Type B pancreatic cell (in vitro differentiated cells): ENCODE results near the gene CRYZL1. TPM values are rescaled to one million over a fixed set of nuclear protein-coding genes. Genes with fewer than 3 reads are reported as not detected.

Experiments
- DNase-seq: peaks from one replicate; pipeline ENCODE4 v3.0.0; 2021; ENCODE audit warnings: mixed read lengths; ENCODE audit not compliant: unreplicated experiment; ENCODE audit errors: extremely low spot score
- H3K27ac Mint-ChIP-seq: 2 replicates; pipeline ENCODE4 v1.8.0; 2021; ENCODE audit warnings: mild to moderate bottlenecking, mixed read lengths
- H3K27me3 Mint-ChIP-seq: 2 replicates; pipeline ENCODE4 v1.8.0; 2021; ENCODE audit warnings: mixed read lengths
- H3K36me3 Mint-ChIP-seq: 2 replicates; pipeline ENCODE4 v1.8.0; 2021; ENCODE audit warnings: mixed read lengths
- H3K4me1 Mint-ChIP-seq: one replicate; pipeline ENCODE4 v1.8.0; 2021; ENCODE audit warnings: mixed read lengths; ENCODE audit not compliant: unreplicated experiment
- H3K4me3 Mint-ChIP-seq: 2 replicates; pipeline ENCODE4 v1.8.0; 2021; ENCODE audit warnings: mild to moderate bottlenecking, mixed read lengths
- H3K9me3 Mint-ChIP-seq: 2 replicates; pipeline ENCODE4 v1.8.0; 2021; ENCODE audit warnings: mixed read lengths
- total RNA-seq: library from RNA; stranded (reverse); gene quantifications from 2 replicates; pipeline ENCODE4 v1.2.1, GENCODE V29; 2021; ENCODE audit warnings: low replicate concordance
- TF ChIP-seq, protein P1 (sequence below): fragments of 200-600 bp; sonication (generic); conservative IDR thresholded peaks from 2 replicates; pipeline ENCODE4 v1.5.0; 2021; ENCODE audit warnings: antibody characterized with exemption, mild to moderate bottlenecking

CRYZL1 gene
- total RNA-seq, 1 donor from 2014 or later = 50.4 TPM

- Mint-ChIP-seq H3K9me3 (no peaks in the 10 kb centered on the region), H3K4me3 (no peak overlapping the region), H3K4me1 (no peaks in the 10 kb centered on the region)
Measured at GRCh38 chr21:33567914-33568313, 73.6 kb downstream of the CRYZL1 start.

DNA sequence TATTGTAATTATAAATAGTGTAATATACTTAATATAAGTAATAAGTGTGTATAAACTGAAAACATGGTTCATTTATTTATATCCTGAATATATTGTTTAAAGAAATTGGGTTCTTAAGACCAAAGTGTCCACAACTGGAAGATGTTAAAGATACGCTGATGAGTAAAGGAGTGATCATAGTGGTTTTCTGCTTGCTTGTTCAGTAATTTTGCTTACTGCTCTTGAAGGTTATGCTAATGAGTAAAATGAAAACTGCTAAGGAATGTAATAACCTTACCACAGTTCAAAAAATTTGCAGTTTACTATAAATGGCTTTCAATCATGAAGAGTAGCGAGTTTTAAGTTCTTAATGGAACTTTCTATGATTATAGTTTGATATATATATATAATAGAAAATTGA lies 75.0 kb downstream of the CRYZL1 start:
- TF ChIP-seq, protein P1, sequence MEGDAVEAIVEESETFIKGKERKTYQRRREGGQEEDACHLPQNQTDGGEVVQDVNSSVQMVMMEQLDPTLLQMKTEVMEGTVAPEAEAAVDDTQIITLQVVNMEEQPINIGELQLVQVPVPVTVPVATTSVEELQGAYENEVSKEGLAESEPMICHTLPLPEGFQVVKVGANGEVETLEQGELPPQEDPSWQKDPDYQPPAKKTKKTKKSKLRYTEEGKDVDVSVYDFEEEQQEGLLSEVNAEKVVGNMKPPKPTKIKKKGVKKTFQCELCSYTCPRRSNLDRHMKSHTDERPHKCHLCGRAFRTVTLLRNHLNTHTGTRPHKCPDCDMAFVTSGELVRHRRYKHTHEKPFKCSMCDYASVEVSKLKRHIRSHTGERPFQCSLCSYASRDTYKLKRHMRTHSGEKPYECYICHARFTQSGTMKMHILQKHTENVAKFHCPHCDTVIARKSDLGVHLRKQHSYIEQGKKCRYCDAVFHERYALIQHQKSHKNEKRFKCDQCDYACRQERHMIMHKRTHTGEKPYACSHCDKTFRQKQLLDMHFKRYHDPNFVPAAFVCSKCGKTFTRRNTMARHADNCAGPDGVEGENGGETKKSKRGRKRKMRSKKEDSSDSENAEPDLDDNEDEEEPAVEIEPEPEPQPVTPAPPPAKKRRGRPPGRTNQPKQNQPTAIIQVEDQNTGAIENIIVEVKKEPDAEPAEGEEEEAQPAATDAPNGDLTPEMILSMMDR = no peak
- Mint-ChIP-seq H3K4me3 (no peak overlapping the region), H3K9me3 (no peaks in the 10 kb centered on the region), H3K27me3 (no peaks in the 10 kb centered on the region), H3K4me1 (no peaks in the 10 kb centered on the region), H3K27ac (no peak overlapping the region), H3K36me3 (peaks cover 25% of the 10 kb centered on the region)
- no peak for DNase-seq

More at GRCh38 chr21:33567914-33568313, 73.6 kb downstream of the CRYZL1 start:
- Mint-ChIP-seq H3K27me3 (no peaks in the 10 kb centered on the region), H3K36me3 (peaks cover 23% of the 10 kb centered on the region), H3K27ac (no peak overlapping the region)
- TF ChIP-seq, protein P1 = no peak
- DNase-seq = no peak

DNA sequence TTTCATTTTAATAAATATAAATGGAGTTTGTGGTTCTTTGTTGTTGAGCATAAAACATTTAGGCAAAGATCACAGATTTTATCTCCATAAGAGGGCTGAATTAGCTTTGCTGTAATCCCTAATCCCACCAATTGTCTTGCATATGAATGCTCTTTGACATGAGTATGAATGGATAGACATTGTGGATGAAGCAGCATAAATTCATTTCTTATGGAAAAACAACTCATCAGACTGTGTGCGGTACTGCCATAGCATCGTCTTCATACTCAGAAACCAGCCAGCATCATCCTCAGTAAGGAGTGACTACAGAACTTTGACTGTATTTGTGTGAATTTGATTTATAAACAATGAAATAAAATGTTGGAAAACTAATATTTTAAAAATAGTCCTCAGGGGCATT lies 79.2 kb downstream of the CRYZL1 start:
- Mint-ChIP-seq H3K4me1 (no peaks in the 10 kb centered on the region), H3K36me3 (peaks cover 37% of the 10 kb centered on the region), H3K27ac (no peak overlapping the region), H3K9me3 (no peaks in the 10 kb centered on the region), H3K27me3 (no peaks in the 10 kb centered on the region), H3K4me3 (no peak overlapping the region)
- TF ChIP-seq, protein P1 = no peak
- DNase-seq = no peak

- no peak for DNase-seq
- no peaks in the 10 kb centered on the region for H3K4me1 Mint-ChIP-seq
- peaks cover 44% of the 10 kb centered on the region for H3K36me3 Mint-ChIP-seq
- H3K9me3 Mint-ChIP-seq = no peaks in the 10 kb centered on the region
- no peak overlapping the region for H3K27ac Mint-ChIP-seq
- no peaks in the 10 kb centered on the region for H3K27me3 Mint-ChIP-seq
- H3K4me3 Mint-ChIP-seq = no peak overlapping the region
- TF ChIP-seq, protein P1 = no peak
Measured at GRCh38 chr21:33561373-33561772, 80.2 kb downstream of the CRYZL1 start.

- no peak overlapping the region for H3K4me3 Mint-ChIP-seq
- TF ChIP-seq, protein P1 = no peak
- H3K4me1 Mint-ChIP-seq = no peaks in the 10 kb centered on the region
- H3K9me3 Mint-ChIP-seq = no peaks in the 10 kb centered on the region
- H3K27ac Mint-ChIP-seq = no peak overlapping the region
- no peaks in the 10 kb centered on the region for H3K27me3 Mint-ChIP-seq
- peaks cover 48% of the 10 kb centered on the region for H3K36me3 Mint-ChIP-seq
- DNase-seq = no peak
Measured at GRCh38 chr21:33560965-33561364, 80.6 kb downstream of the CRYZL1 start.

- H3K36me3 Mint-ChIP-seq = peaks cover 57% of the 10 kb centered on the region
- no peaks in the 10 kb centered on the region for H3K9me3 Mint-ChIP-seq
- H3K27me3 Mint-ChIP-seq = no peaks in the 10 kb centered on the region
- DNase-seq = no peak
- TF ChIP-seq, protein P1 = no peak
- H3K4me3 Mint-ChIP-seq = no peak overlapping the region
- H3K27ac Mint-ChIP-seq = no peak overlapping the region
- no peaks in the 10 kb centered on the region for H3K4me1 Mint-ChIP-seq
Measured at GRCh38 chr21:33559813-33560212, 81.7 kb downstream of the CRYZL1 start.
